GM12878 (cell line): ENCODE measurements around the gene LRRC66. TPM values are rescaled to one million over a fixed set of nuclear protein-coding genes. Genes with fewer than 3 reads are reported as not detected.

Experiments used
- ATAC-seq: fragments of 200-7000 bp; cut with Tn5 transposase; 3 replicates; pipeline ENCODE4 v1.9.1; 2020; ENCODE audit warnings: mild to moderate bottlenecking, moderate library complexity
- Bru-seq: library from RNA; stranded (reverse); fragments of 400-500 nt; gene quantifications from one replicate; lab custom pipeline; 2021; lab: Mats Ljungman, UMichigan
- BruChase-seq, 2 experiments: library from RNA; stranded (reverse); fragments of 400-500 nt; gene quantifications; one replicate each; lab custom pipeline; 2021; lab: Mats Ljungman, UMichigan
- BruUV-seq: library from RNA; stranded (reverse); fragments of 400-500 nt; replicated peaks from 2 replicates; lab custom pipeline; 2021; lab: Mats Ljungman, UMichigan
- CTCF ChIA-PET: fragments of 300-600 bp; sonication (Branson Sonifier 250); formaldehyde crosslinking; extraction: SDS; loops from one replicate; lab custom pipeline; 2021; ENCODE audit warnings: inconsistent platforms; lab: Yijun Ruan, JAX
- POLR2A ChIA-PET: fragments of 350-600 bp; formaldehyde crosslinking; extraction: SDS; loops from one replicate; lab custom pipeline; 2021; ENCODE audit warnings: inconsistent platforms; lab: Charles Lee
- RAD21 ChIA-PET: fragments of 300-600 bp; sonication (Branson Sonifier 250); formaldehyde crosslinking; loops from one replicate; lab custom pipeline; 2023; ENCODE audit warnings: antibody characterized with exemption; ENCODE audit not compliant: unreplicated experiment; lab: Charles Lee
- SMC1A ChIA-PET: fragments of 300-600 bp; sonication (Branson Sonifier 250); formaldehyde crosslinking; loops from one replicate; lab custom pipeline; 2023; ENCODE audit not compliant: unreplicated experiment, uncharacterized antibody; lab: Charles Lee
- DNase-seq: peaks from one replicate; pipeline ENCODE4 v3.0.0-alpha.2; 2011; ENCODE audit warnings: low read depth, low spot score
- FAIRE-seq: peaks from 3 replicates; lab custom pipeline; 2011; peaks lifted over from hg19 to GRCh38; lab: Jason Lieb, UNC
- H2AFZ ChIP-seq: 2 replicates; pipeline ENCODE4 v1.6.0; 2011; ENCODE audit warnings: low read depth, low read length, control low read depth; ENCODE audit not compliant: control insufficient read depth
- H3K27ac ChIP-seq: 2 replicates; pipeline ENCODE4 v1.5.1; 2011; ENCODE audit warnings: control low read depth; ENCODE audit not compliant: control insufficient read depth, insufficient read depth
- H3K27me3 ChIP-seq, 2 experiments: replicated peaks in 1 of 2; 2 replicates each; pipeline versions ENCODE4 v1.6.0 to v1.6.1; 2011; ENCODE audit warnings: low read length in 1 of 2; ENCODE audit not compliant: control insufficient read depth in 2 of 2, insufficient read depth in 2 of 2
- H3K36me3 ChIP-seq, 2 experiments: 2 replicates each; pipeline ENCODE4 v1.5.1; 2011; ENCODE audit warnings: low read length in 1 of 2; ENCODE audit not compliant: control insufficient read depth in 2 of 2, insufficient read depth in 2 of 2
- H3K4me1 ChIP-seq: 2 replicates; pipeline ENCODE4 v1.6.1; 2011; ENCODE audit warnings: mild to moderate bottlenecking, low read length, moderate library complexity, mixed read lengths; ENCODE audit not compliant: control insufficient read depth, insufficient read depth
- H3K4me2 ChIP-seq: 2 replicates; pipeline ENCODE4 v1.6.0; 2011; ENCODE audit warnings: control low read depth; ENCODE audit not compliant: control insufficient read depth, insufficient read depth
- H3K4me3 ChIP-seq: fragments of 200-600 bp; sonication (generic); 2 replicates; pipeline ENCODE4 v1.5.1; 2016
- H3K79me2 ChIP-seq: 2 replicates; pipeline ENCODE4 v1.6.0; 2011; ENCODE audit warnings: low read length; ENCODE audit not compliant: control insufficient read depth, insufficient read depth
- H3K9ac ChIP-seq: 2 replicates; pipeline ENCODE4 v1.8.0; 2011; ENCODE audit warnings: low read length, control low read depth, mixed read lengths; ENCODE audit not compliant: control insufficient read depth, insufficient read depth
- H3K9me3 ChIP-seq: replicated peaks from 3 replicates; pipeline ENCODE4 v1.5.1; 2011; ENCODE audit warnings: mild to moderate bottlenecking, low read length; ENCODE audit not compliant: control insufficient read depth, insufficient read depth
- H4K20me1 ChIP-seq: 2 replicates; pipeline ENCODE4 v1.6.0; 2011; ENCODE audit not compliant: control insufficient read depth, insufficient read depth
- NRF1 ChIP-seq: conservative IDR thresholded peaks from 2 replicates; pipeline ENCODE4 v1.6.1; 2011; ENCODE audit warnings: mild to moderate bottlenecking, low read depth, low read length, improper control_type of control experiment
- RAD21 ChIP-seq: IDR thresholded peaks from 2 replicates; pipeline ENCODE4 v1.6.1; 2011; ENCODE audit warnings: mild to moderate bottlenecking, low read depth, low read length, moderate library complexity; ENCODE audit not compliant: insufficient read depth
- RELA ChIP-seq: fragments of 450-650 bp; IDR thresholded peaks from 2 replicates; pipeline ENCODE4 v1.8.0; 2014; ENCODE audit warnings: borderline replicate concordance; ENCODE audit not compliant: partially characterized antibody
- WGBS: methylation state at CpG from one replicate; pipeline ENCODE4 v1.1.6; 2016; ENCODE audit warnings: low lambda C conversion rate; ENCODE audit not compliant: insufficient replicate concordance, insufficient coverage; ENCODE audit errors: missing lambda C conversion rate; 5-methylcytosine and 5-hydroxymethylcytosine counted together
- in situ Hi-C: fragments of 300-500 bp; cut with MboI; formaldehyde crosslinking; loops from 9 replicates; pipeline ENCODE4 v1.14.3; 2018; ENCODE audit warnings: mixed read lengths
- intact Hi-C: fragments of 100-400 bp; cut with micrococcal nuclease; formaldehyde crosslinking; loops from one replicate; pipeline ENCODE4 v1.14.2; 2022; ENCODE audit not compliant: unreplicated experiment
- long read RNA-seq, 2 experiments: library from polyadenylated mRNA; unstranded; transcript quantifications; one replicate each; pipeline ENCODE4 v2.0.0, GENCODE V29; 2019 to 2020
- polyA minus RNA-seq, 3 experiments: library from RNA; depleted of rRNA, polyadenylated mRNA; stranded (reverse); fragments of >200 nt; gene quantifications; 2 replicates each; pipeline ENCODE4 v1.2.3, GENCODE V29; 2011
- polyA plus RNA-seq, 11 experiments: library from polyadenylated mRNA; depleted of rRNA in 4 of 11; unstranded in 6 of 11; stranded (reverse) in 5 of 11; fragments of >200 nt; fragmentation: Nextera tagmentation in 4 of 11; fragmentation: Illumina TruSeq in 1 of 11; extraction: Ambion mirVana in 4 of 11; extraction: Trizol in 1 of 11; gene quantifications; 1 replicate in 1 of 11; 2 replicates in 10 of 11; pipeline versions ENCODE4 v1.2.1 to v1.2.3, GENCODE V29; 2011 to 2016; ENCODE audit warnings: inconsistent platforms in 2 of 11, missing spikeins in 2 of 11, low read depth in 1 of 11
- total RNA-seq, 4 experiments: library from RNA; depleted of rRNA in 3 of 4; stranded (reverse); fragments of >200 nt in 3 of 4; fragmentation: Illumina TruSeq in 1 of 4; extraction: Trizol in 1 of 4; gene quantifications; 2 replicates each; pipeline versions ENCODE4 v1.2.1 to v1.2.3, GENCODE V29; 2013 to 2021

Gene LRRC66, protein sequence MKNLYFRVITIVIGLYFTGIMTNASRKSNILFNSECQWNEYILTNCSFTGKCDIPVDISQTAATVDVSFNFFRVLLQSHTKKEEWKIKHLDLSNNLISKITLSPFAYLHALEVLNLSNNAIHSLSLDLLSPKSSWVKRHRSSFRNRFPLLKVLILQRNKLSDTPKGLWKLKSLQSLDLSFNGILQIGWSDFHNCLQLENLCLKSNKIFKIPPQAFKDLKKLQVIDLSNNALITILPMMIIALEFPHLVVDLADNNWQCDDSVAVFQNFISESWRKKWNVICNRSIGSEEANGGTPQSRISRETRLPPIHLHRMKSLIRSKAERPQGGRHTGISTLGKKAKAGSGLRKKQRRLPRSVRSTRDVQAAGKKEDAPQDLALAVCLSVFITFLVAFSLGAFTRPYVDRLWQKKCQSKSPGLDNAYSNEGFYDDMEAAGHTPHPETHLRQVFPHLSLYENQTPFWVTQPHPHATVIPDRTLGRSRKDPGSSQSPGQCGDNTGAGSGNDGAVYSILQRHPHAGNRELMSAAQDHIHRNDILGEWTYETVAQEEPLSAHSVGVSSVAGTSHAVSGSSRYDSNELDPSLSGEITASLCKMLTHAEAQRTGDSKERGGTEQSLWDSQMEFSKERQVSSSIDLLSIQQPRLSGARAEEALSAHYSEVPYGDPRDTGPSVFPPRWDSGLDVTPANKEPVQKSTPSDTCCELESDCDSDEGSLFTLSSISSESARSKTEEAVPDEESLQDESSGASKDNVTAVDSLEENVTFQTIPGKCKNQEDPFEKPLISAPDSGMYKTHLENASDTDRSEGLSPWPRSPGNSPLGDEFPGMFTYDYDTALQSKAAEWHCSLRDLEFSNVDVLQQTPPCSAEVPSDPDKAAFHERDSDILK
- total RNA-seq (2013; cell fraction: nucleolus; rRNA removed): 0.42 TPM in 1 of 2 replicates, not detected in the other
- total RNA-seq (2014; rRNA removed) (0.11 and 0.17 TPM in 2 replicates), total RNA-seq (2014; rRNA removed; fragmentation: Illumina TruSeq; extraction: Trizol) (0.18 TPM in 2 replicates), total RNA-seq (2021) (0.11 and 0.13 TPM in 2 replicates), polyA plus RNA-seq (2011; rRNA removed) (0.05 and 0.09 TPM in 2 replicates), polyA plus RNA-seq (2014; fragmentation: Illumina TruSeq; extraction: Trizol) (0.09 and 0.11 TPM in 2 replicates), polyA plus RNA-seq (2014; fragmentation: Nextera tagmentation; extraction: Ambion mirVana) (under 1 TPM; 0.02 TPM), polyA plus RNA-seq (2014; rRNA removed) (0.09 and 0.13 TPM in 2 replicates), polyA plus RNA-seq (2016; fragmentation: Nextera tagmentation; extraction: Ambion mirVana) (not detected), polyA minus RNA-seq (2011; rRNA and poly(A)+ RNA removed) (0.07 and 0.21 TPM in 2 replicates), Bru-seq, nascent RNA (percentile 37 among the genes with signal in this experiment), BruChase-seq, experiment 1, labeled RNA remaining after a 6-hour chase (percentile 39 among the genes with signal in this experiment), BruChase-seq, experiment 2, labeled RNA remaining after a 2-hour chase (percentile 49 among the genes with signal in this experiment)
- polyA plus RNA-seq (2011; ENCODE audit: low read depth): not detected
- 0.01 and 0.05 TPM in 2 replicates for polyA plus RNA-seq (2011; cell fraction: cytosol; rRNA removed)
- 0.16 and 0.25 TPM in 2 replicates for polyA plus RNA-seq (2011; cell fraction: nucleus; rRNA removed)
- 0.03 TPM in 1 of 2 replicates, not detected in the other for polyA plus RNA-seq (2012)
- polyA minus RNA-seq (2011; cell fraction: cytosol; rRNA and poly(A)+ RNA removed): not detected in 2 replicates
- polyA minus RNA-seq (2011; cell fraction: nucleus; rRNA and poly(A)+ RNA removed): 0.12 TPM in 1 of 2 replicates, not detected in the other
- long read RNA-seq, experiment 1: 0 reads
- long read RNA-seq, experiment 2: 0 reads

DNA sequence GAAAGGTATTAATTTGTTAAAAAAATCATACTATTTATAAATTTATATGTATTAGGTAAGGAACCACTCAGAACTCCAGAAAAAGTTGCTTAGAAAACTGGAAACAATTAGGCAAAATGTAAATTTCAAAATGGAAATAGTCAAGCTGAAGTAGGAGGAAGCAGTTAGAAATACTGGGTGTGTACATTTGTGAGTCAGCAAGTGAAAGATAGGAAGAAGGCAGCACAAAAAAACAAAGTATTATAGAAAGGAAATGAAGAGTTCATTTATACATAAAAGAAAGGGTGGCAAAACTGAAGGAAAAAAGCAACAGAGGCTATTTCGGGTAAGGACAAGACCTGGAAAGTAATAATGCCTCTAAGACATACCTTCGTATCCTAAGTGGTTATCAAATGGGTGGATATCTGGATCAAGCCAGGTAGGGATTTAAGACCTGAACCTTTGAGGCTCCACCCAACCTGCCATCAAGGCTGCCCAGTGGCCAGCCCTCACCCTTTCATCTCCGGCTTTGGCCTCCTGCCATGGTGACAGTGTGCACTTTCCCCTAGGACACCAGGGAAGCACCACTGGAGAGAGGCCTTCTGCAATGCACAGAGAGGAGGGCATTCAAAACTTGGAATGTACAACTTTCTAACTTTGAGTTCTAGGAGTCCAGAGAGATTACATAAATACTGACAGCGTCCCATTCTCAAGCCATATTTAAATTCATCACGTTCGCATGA lies at the start of gene LRRC66:
Gene LRRC66 (minus strand): TSS at position 428 of the 722 bp plus-strand sequence. CDS start 2,750 bp downstream, outside the sequence.
- ChIA-PET SMC1A (interaction anchor here (1.3 kb wide), 1 partner anchor 165 kb away, joined by 3 read pairs; no protein-coding TSS in a partner anchor), RAD21 (interaction anchor here (0.7 kb wide), 1 partner anchor 123 kb away, joined by 3 read pairs; no protein-coding TSS in a partner anchor), POLR2A (no interaction called here), CTCF (interaction anchor here (1.2 kb wide), 1 partner anchor 188 kb away, joined by 3 read pairs; no protein-coding TSS in a partner anchor)
- intact Hi-C loops (no loop called here), in situ Hi-C loops (no loop called here)
- Histone ChIP-seq H3K9me3 (no peaks in the 10 kb centered on the region), H3K79me2 (no peaks in the 10 kb centered on the region), H3K4me2 (no peak within 1 kb of the TSS), H3K27ac (no peak within 1 kb of the TSS), H2AFZ (no peak within 1 kb of the TSS), H3K9ac (no peak within 1 kb of the TSS), H3K27me3 (no peaks in the 10 kb centered on the region), H3K4me3 (no peak within 1 kb of the TSS), H3K36me3 (no peaks in the 10 kb centered on the region; a peak in 1 of 4 replicates), H4K20me1 (no peaks in the 10 kb centered on the region), H3K4me1 (no peaks in the 10 kb centered on the region)
- DNase-seq (no peak), FAIRE-seq (no peak), ATAC-seq (no peak)
- TF ChIP-seq RELA (no peak), RAD21 (no peak), NRF1 (no peak)
- WGBS: 92% methylated on average over 6 of the region's 6 CpGs
- BruUV-seq: no TSS peak
